Stimulated activated CD4-positive, alpha-beta T cell treated with anti-CD3 and anti-CD28 coated beads, Interleukin-2, amount 100 ng/mL, for 24 hours (primary cell): ENCODE data around the gene APOD.
"Not testable (repeated sequence)": the region's sequence is repeated elsewhere in the genome, so short reads cannot be mapped to it uniquely, and the experiment has no call there.

ENCODE experiments used
- DNase-seq, 2 donors: peaks; one replicate each; pipeline ENCODE4 v3.0.0-alpha.2; 2020

Gene APOD

DNA sequence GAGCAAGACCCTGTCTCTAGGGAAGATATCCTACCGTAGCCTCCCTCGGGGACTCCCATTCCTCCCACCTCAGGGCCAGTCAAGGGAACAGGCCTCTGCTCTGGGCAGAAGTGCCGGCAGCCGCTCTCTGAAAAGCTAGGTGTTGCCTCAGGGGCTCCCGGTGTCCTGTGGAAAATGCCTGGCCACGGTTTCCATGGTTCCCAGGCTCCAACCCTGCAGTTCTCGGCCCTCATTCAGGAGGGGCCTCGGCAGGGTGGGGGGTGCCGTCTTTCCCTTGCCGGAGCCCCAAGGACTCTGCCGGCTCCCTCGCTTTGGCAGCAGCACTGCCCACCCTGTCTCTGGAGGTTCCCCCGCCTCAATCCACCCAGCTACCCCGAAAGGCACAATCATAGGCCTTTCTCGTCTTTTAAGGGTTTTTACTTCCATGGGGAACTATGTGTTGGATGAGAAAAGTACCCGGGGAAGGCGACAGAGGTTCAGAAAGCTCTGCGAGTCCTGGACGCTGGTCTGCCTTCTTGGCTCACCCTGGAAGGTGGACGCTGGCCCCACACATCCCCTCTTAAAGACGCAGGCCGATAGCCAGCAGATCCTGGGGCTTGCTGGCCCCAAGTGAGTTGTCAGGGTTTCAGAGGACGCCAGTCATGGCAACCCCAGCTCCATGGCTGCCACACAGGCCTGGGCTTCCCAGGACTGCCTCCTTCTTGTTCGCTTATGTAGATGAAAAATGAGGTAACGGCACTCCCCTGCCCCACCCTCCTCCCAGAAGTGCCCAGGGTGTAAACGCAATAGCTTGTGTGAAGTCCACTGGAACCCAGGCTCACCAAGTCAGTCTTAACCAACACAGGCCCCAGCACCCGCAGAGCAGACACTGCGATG, 34.3 kb upstream of the APOD start:
- DNase-seq, result peak in 1 of 2 donors; percentile 10

DNA sequence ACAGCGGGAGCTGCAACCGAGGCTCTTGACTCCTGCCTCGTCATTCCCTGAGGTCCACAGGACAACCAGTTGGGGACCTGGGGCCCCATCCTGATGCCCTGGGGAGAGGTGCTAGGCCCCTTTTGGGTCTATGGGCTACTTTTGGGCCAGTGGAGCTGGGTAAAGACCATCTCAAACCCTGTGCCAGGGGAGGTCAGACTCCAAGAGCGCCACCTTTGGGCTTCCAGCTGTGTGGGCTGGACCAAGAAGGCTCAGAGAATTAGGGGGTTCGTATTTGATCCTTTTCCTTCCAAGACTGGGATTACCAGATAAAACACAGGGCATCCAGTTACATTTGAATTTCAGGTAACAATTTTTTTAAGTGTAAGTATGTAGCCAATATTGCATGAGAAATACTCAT, 33.4 kb upstream of the APOD start:
- DNase-seq, result peak in 1 of 2 donors; percentile 13

DNA sequence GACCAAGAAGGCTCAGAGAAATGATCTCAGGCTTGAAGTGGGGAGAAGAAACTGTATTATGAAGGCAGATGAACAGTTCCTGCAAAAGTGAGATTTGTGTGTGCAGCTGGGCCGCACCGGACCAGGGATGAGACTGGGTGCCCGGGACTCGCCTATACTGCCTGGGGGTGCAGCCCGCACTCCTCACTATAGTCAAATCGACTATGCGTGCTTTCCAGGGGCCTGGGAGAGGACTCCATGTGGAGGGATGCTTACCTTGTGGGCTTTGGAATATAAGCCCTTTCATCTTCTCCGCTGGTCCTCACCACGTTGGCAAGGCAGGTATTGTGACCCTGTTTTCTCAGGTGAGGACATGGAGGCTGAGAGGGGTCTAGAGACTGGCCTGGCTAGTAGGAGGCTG, 32.9 kb upstream of the APOD start:
- DNase-seq, result peak in 1 of 2 donors; percentile 18

DNA sequence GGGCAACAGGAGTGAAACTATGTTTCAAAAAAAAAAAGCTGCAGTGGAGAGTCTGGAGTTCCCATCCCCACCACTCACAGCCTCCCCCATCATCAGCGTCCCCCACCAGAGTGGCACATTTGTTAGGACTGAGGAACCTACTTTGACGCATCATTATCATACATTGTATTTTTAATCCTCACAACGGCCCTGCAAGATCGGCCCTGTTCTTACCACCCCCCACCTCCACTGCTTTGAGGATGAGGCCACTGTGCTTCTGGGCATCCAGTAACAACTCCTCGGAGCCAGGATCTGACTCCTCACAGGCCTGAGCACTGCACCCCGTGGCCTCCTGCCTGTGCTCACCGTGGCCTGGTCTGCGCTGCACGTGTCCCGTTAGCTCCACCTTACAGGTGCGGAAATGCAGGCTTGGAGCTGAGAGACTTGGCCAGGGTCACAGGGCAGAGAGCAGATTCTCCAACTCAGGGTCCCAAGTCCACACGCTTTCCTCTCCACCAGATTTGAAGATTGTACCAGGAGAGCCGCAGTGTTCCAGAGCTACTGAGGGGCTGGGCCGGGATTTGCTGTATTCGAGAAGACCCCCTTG, 32.3 kb upstream of the APOD start:
- peak in 1 of 2 donors; percentile 13 for DNase-seq

DNA sequence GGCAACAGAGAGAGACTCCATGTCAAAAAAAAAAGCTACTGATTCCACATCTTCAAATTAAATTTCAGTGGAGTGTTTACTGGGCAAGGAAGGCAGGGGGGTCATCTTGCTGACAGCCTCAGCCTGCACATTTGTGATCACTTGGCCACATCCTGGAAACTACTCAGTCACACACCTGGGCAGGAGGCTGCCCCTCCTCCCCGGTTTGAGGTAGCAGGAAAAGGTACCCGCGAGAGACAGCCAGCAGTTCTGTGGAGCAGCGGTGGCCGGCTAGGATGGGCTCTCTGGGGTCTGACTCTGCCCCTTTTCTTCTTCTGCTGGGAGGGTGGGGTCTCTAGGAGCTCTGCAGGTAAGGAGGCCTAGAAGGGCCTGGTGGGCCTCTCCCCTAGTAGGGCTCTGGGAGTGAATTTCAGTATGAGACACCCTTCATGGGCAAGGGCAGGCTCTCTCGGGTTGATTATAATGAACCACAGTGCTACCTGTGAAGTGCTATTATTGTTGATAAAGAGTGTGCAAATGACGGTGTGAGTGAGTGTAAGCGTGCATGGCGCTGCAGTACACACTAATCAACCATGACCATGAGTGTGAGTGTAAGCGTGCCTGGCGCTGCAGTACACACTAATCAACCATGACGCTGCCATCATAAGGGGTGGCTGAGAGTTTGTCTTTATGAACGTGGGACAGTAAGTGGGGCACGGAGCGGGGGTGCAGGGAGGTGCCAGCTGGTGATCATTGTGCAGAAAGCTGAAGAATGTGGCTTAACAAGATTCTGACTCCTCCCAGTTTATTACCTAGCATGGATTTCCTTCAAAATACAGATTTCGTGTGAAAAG, 31.1 kb upstream of the APOD start:
- peak in 1 of 2 donors; percentile 15 for DNase-seq

DNA sequence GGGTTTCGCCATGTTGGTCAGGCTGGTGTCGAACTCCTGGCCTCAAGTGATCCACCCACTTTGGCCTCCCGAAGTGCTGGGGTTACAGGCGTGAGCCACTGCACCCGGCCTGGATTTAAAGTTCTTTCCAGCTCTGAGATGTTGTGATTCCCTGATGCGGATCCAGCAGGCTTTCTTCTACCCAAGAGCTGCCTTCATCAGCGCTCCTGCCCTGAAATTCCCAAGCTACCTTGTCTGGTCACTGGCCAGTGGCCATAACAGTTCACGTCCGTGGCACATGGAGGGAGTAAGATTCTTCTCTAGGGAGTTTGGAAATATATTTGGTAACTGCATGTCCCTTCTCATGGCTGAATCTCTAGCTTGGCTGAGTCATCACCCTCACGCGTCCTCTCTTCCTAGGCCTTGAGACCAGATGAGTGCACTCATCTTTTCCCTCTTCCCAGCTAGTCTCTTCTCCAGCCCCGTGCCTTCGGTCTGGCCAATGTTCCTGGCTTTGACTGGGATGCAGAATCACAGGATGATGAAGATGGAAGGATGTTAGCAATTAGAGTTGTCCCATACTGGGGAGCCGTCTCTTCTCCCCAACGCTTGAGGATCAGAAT, 29.8 kb upstream of the APOD start:
- peak in 1 of 2 donors; percentile 15 for DNase-seq

DNA sequence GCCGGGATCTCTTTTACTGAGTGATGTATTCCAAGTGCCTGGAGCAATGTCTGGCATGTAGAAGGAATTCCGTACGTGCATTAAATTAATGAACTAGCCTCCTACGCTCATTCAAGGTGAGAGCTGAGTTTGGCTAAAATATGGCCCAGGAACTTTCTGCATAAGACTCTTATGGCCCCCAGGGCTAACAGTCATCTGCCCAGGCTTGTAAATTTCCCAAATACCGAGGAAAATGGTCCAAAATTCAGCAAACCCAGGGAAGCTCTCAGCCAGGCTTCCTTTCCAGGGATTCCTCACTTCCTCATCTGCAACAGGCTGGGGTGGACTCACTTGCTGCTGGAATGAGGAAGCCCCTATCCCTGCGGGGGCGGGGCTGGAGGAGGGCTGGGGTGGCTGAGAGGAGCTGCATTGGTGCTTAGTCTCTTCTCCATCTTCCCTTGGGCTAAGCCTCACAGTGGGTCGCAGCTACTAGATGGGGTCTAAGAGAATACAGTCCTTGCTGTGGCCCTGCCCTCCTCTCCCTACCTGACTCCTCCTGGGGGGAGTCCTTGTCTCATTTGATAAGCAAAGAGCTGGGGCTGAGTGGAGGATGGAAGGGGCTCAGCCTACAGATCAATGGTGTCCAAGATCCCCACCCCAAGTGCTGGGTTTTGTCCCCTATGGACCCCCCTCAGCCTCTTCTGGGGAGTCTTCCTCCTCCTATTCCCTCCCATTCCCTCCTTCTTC, 28.5 kb upstream of the APOD start:
- peak in 1 of 2 donors; percentile 13 for DNase-seq

DNA sequence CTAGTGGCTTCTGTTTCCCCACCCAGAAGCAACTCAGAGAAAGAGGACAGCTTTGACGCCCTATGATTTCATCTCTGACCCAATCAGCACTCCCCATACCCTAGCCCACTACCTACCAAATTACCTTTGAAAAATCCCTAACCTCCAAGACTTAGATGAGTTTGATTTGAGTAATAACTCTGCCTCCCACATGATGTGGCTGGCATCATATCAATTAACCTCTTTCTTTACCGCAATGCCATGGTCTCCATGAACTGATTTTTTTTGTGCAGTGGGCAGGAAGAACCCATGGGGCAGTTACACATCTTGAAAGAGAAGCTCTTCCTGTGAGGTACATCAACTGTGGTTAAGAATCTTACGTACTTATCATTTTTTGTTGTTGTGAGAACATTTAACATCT, 25.5 kb upstream of the APOD start:
- DNase-seq, result peak in 1 of 2 donors; percentile 19

DNA sequence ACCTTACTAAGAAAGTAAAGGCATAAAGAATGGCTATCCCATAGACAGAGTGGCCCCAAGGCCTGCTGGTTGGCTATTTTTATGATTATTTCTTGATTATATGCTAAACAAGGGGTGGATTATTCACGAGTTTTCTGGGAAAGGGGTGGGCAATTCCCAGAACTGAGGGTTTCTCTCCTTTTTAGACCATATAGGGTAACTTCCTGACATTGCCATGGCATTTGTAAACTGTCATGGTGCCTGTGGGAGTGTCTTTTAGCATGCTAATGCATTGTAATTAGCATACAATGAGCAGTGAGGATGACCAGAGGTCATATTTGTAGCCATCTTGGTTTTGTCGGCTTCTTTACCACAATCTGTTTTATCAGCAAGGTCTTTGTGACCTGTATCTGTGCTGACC, 18.0 kb upstream of the APOD start:
- not testable (repeated sequence) for DNase-seq

DNA sequence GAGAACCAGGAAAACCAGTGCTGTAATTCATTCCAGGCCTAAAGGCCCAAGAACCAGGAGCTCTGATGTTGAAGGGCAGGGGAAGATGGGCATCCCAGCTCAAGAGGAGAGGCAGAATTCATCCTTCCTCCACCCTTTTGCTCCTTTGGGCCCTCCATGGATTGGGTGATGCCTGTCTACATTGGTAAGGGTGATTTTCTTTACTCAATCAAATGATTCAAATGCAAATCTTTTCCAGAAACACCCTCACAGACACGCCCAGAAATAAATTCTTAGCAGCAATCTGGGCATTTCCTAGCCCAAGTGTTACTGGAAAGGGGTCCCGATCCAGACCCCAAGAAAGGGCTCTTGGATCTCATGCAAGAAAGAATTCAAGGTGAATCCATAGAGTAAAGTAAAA, 17.6 kb upstream of the APOD start:
- no peak for DNase-seq

DNA sequence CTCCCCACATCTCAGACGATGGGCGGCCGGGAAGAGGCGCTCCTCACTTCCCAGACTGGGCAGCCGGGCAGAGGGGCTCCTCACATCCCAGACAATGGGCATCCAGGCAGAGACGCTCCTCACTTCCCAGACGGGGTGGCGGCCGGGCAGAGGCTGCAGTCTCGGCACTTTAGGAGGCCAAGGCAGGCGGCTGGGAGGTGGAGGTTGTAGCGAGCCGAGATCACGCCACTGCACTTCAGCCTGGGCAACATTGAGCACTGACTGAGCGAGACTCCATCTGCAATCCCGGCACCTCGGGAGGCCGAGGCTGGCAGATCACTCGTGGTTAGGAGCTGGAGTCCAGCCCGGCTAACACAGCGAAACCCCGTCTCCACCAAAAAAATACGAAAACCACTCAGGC, 16.2 kb upstream of the APOD start:
- not testable (repeated sequence) for DNase-seq

DNA sequence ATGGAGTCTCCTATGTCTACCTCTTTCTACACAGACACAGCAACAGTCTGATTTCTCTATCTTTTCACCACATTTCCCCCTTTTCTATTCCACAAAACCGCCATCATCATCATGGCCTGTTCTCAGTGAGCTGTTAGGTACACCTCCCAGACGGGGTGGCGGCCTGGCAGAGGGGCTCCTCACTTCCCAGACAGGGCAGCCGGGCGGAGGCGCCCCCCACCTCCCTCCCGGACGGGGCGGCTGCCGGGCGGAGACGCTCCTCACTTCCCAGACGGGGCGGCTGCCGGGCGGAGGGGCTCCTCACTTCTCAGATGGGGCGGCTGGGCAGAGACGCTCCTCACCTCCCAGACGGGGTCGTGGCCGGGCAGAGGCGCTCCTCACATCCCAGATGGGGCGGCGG, 15.8 kb upstream of the APOD start:
- peak in 1 of 2 donors; percentile 11 for DNase-seq

DNA sequence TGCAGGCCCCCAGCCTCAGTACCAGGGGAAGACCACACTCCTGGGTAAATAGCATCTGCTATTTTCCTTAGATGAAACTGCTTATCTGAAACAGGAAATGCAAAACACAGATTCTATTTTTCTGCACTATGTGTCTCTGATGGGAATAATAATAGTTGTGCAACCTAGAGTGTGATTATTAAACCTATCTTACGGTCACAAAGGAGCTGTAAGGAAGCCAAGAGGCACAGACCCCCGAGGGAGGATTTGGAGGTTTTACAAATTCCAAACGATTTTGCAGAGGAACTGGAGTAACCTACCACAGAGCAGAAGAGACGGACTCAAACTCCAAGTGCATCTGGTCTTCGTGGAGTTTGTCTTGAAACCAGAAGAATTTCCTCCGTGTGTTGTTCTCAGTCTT, 14.1 kb upstream of the APOD start:
- DNase-seq, result no peak

DNA sequence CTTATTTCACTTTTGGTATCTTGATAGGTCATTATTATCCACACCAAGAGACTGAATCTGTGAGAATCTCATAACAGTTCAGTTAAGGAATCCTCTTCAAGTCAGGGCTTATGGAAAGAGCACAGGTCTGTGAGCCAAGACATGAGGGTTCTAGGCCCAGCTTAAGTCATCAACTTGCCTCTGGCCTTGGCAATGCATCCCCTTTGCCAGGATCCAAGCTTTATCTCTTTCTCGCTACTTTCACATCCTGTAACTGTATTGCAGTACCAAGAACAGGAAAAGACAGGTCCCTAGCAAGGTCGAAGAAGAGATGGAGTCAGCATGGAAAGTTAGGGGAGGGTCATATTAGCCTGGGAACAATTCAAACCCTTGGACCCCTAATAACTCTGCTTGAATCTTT, 13.5 kb upstream of the APOD start:
- DNase-seq, result no peak

DNA sequence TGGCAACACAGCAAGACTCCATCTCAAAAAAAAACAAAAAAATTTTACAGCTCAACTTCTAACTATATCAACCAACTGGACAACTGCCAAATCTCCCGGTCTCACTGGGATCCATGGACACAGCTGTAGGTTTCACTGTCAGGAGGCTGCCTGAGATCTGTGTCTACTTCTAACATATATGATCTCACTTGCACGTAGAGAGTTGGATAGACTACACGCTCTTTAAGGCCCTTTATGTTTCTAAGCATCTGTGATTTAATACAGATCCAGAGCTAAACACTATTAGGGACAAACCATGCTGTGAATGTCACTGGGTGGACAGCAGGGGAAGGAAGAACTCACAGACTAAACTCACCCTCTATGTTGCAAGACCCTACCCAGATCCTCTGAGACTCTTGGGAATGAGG, 13.0 kb upstream of the APOD start:
- DNase-seq, result no peak

DNA sequence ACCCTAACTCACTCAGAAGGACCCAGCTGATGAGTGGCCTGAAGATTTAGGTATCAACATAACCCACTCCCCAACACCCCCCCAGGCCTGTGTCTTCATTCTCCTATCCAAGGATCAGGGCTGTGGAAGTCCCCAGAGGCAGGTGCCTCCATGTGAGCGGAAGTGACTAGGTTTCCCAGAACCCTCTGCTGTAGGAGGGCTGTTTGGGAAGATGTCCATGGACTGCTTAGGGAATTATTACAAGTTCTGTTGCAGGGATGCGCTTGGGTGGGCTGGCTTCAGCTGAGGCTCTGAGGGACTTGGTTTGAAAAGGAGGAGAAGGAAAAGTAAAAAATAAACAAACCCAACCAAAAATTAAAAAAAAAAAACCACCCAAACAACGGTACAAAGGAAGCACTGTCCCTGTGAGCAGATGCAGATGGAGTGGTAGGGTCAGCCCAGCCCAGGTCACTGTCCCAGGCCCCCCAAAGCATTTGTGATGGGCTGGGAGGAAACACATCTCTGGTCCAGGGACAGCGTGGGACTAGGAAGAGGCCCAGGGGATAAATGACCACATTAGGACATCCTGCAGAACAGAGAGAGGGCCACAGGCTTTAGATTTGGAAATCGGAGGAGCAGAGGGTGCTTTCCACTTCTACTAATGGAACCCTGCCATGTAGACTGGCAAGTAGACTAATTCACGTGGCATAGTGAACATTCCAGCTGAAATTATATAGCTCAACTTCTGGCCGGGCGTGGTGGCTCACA, 12.2 kb upstream of the APOD start:
- DNase-seq, result no peak

DNA sequence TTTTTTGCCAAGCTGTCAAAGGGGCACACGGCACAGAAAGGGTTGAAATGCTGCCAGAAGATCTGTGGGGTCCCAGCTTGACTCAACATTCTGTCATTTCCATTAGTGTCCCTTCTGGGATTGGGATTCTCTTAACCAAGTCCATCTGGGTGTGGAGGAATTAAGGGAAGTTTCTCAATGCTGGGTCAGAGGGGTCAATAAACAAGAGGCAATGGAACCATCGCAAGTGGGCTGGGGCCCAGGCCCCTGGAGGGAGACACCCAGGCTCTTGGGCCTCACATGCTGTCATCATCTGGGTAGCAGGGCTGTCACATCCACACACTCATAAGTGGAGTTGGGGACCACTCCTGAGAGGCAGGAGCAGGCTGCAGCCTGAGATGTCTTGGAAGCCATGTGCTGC, 8.1 kb upstream of the APOD start:
- no peak for DNase-seq

DNA sequence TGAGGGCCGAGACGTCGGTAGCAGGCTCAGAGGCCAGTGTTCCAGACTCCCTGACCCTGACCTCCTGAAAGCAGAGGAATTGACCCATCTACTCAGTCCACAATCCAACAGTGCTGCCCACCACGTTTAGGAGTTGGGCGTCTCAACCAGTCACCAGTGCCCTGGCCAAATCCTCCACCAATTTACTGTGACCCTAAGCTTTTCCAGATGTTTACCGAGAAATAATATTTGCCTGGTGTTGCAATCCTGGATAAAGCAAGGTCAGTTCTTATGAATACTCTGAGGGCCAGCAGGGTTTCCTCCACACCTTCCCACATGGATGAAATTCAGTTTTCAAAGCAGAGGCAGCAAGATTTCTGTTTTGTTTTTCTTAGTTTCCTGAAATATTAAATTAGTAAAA, 7.5 kb upstream of the APOD start:
- no peak for DNase-seq

DNA sequence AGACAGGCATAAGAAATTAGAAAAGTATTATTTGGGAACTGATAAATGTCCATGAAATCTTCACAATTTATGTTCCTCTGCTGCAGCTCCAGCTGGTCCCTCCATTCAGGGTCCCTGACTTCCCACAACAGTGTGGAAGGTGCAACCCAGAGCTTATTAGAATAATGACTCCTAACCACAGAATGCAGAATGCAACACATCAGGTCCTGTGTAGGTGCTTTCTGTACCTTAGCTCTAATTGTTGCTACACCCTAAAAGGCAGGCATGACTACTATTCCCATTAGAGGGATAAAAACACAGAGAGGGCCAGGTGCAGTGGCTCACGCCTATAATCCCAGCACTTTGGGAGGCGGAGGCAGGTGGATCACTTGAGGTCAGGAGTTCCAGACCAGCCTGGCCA, 6.6 kb upstream of the APOD start:
- DNase-seq, result not testable (repeated sequence)

DNA sequence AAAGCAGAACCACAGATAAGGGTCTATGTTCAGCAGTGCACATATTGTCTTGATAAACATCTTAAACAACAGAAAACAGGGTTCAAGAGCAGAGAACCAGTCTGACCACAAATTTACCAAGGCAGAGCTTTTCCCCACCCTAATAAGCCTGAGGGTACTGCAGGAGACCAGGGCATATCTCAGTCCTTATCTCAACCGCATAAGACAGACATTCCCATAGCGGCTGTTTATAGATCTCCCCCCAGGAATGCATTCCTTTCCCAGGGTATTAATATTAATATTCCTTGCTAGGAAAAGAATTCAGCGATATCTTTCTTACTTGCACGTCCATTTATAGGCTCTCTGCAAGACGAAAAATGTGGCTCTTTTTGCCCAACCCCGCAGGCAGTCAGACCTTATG, 6.1 kb upstream of the APOD start:
- not testable (repeated sequence) for DNase-seq

DNA sequence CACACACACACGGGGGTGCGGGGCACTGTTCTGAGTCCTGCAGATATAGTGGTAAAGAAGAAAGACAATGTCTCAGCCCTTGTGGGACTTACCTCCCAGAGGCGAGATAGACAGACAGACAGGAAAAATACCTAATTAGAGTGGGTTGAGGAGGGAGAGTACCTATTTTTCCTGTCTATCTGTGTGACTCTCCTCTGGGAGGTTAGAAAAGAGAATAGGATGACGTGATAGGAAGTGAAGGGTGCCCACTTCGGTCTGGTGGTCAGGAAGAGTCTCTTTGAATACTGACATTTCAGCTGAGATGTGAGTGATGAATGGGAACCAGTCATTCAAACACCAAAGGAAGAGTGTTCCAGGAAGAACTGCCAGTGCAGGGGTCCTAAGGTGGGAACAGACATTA, 4.1 kb upstream of the APOD start:
- no peak for DNase-seq

DNA sequence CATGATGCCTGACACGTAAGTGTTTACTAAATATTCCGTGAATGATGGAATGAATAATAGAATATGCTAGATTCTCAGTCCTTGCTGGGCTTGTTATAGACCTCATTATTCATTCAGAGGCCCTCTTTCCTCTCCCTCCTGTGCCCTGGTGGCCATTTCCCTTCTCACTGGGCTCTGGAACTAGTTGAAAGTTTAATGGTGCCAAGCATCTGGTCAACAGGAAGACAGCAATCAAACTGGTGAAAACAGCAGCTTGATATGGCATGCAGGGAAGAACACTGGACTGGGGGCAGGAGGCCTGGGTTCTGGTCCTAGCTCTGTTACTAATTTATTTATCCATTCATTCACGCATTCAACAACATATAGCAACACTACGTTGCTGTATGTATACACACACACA, 3.7 kb upstream of the APOD start:
- no peak for DNase-seq
